VCaP (cell line): Measurements from ENCODE around the gene ABHD17B.

Experiments used
- H3K27ac ChIP-seq: fragments of 450-650 bp; 2 replicates; pipeline ENCODE4 v1.5.1; 2017
- CTCF ChIP-seq: fragments of 450-650 bp; conservative IDR thresholded peaks from 2 replicates; pipeline ENCODE4 v1.5.1; 2017; ENCODE audit warnings: mild to moderate bottlenecking, moderate library complexity

The ABHD17B gene

DNA sequence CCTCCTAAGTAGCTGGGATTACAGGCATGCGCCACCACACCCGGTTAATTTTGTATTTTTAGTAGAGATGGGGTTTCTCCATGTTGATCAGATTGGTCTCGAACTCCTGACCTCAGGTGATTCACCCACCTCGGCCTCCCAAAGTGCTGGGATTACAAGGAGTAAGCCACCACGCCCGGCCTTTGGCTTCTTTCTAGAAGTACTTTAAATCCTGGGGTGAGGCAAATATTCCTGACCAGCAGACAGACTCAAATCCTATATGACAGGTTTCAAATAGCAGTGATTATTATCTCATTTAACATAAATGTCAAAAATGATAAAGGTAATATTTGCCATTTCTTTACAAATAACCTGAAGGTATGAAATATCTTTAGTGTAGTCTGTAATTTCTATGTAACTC, 35.6 kb downstream of the ABHD17B start:
- H3K27ac ChIP-seq, result no peak overlapping the region
- TF ChIP-seq CTCF, result no peak

GRCh38 chr9:71863631-71864030, 47.4 kb downstream of the ABHD17B start:
- no peak for TF ChIP-seq CTCF
- no peak overlapping the region for H3K27ac ChIP-seq

DNA sequence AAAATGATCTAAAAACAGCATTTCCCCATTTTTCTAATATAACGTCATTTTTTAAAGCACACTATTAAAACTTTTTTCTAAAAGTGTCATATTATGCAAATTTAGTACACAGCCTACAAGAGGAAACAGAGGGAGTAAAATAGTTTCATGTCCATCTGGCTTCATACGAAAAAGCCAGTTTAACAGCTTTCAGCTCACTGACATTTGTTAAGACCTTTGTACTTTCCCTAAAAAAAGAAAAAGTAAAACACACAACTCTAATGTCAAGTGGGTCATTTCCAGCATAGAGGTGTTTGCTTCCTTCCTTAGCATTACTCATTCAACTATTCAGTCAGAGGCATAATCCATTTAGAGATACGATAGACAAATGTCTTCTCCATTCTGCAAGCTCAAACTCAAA, 49.4 kb downstream of the ABHD17B start:
- no peak for TF ChIP-seq CTCF
- no peak overlapping the region for H3K27ac ChIP-seq

- no peak overlapping the region for H3K27ac ChIP-seq
- TF ChIP-seq CTCF, result no peak
Measured at GRCh38 chr9:71859939-71860338, 51.1 kb downstream of the ABHD17B start.

- no peak overlapping the region for H3K27ac ChIP-seq
- no peak for TF ChIP-seq CTCF
Measured at GRCh38 chr9:71858812-71859211, 52.2 kb downstream of the ABHD17B start.

DNA sequence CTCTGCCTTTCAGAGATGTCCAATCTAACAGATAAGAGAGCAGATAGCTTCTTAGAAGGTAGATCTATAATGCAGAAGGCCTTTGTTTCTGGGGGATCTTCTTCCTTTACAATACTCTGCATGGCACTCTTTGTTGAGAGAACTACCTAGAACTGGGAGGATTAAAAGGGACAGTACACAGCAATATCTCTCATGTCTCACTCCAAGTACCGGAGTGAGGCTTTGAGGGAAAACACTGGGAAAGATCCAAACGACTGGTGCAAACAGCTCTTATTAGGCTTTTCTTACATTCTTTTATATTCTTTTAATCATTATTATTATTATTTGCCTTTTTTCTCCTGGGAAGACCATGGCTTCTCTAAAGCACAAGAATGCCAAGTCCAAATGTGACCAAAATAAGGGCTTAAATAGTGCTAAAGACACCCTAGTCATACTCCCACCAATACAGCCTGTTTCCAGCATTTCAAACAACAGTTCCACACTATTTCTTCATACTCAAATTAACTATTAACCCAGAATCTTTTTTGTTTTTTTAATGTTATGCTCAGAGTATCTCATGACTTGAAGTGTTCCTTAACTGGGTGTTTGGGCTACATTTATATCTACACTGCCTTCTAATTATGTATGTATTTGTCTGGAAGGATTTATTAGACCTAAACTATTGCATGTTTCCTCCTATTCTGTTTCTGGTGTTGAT, 52.7 kb downstream of the ABHD17B start:
- no peak overlapping the region for H3K27ac ChIP-seq
- TF ChIP-seq CTCF, result no peak

DNA sequence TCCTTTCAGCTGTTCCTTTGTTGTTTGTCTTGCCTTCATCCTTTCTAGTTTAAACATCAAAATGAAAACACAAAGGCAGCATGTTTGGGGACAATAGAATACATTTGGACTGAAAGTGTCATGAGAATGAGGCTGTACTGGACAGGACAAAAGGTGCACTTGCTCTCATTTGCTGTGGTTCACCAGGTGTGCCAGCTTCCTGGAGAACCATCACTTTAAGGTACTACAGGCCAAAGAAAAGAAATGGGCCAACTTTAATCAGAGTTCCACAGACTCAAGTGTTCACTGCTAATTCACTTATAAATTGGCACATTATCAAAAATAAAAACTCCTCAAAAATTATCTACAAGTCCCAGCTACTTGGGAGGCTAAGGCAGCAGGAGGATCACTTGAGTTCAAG, 53.8 kb downstream of the ABHD17B start:
- no peak overlapping the region for H3K27ac ChIP-seq
- TF ChIP-seq CTCF, result no peak
